Hematopoietic multipotent progenitor cell (in vitro differentiated cells): ENCODE measurements around the gene NFAM1. TPM values are rescaled to one million over a fixed set of nuclear protein-coding genes. Genes with fewer than 3 reads are reported as not detected.

ENCODE experiments used
- DNase-seq, 3 donors: peaks; one replicate each; pipeline ENCODE4 v3.0.0-alpha.2; 2011 to 2015; ENCODE audit warnings: low read depth in 2 of 3, low spot score in 2 of 3
- total RNA-seq: library from RNA; depleted of rRNA; stranded (reverse); fragments of >200 nt; gene quantifications from one replicate; pipeline ENCODE4 v1.2.3, GENCODE V29; 2012

Gene NFAM1, protein sequence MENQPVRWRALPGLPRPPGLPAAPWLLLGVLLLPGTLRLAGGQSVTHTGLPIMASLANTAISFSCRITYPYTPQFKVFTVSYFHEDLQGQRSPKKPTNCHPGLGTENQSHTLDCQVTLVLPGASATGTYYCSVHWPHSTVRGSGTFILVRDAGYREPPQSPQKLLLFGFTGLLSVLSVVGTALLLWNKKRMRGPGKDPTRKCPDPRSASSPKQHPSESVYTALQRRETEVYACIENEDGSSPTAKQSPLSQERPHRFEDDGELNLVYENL
- 3.0 TPM for total RNA-seq

DNA sequence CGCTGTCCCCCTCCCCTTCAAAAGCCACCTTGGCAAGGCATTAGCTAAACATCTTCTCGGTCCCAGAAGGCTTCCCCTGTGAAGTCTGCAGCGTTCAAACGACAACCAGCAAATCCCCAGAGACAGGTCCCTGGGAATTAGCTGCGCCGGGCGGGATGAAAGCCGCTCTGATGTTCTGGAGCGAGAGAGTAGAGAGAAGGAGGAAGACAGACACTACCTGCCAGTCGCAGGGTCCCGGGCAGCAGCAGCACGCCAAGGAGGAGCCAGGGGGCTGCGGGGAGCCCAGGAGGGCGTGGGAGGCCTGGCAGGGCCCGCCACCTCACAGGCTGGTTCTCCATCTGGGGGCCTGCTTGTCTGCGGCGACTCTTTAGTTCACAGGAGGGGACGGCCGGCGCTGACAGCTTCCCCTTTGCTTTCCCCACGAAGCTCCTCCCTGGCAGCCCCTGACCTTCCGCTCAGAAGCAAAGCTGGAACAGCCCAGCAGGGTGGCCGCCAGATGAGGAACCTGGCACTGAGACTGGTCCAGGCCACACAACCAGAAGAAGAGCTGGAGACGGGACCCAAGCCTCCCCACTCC is at the start of gene NFAM1:
TSS of gene NFAM1 (minus strand) at position 384 of the 577 bp plus-strand sequence. CDS start at position 338, 46 bp downstream.
- DNase-seq: peak in 2 of 3 donors; percentile 65 to 79

DNA sequence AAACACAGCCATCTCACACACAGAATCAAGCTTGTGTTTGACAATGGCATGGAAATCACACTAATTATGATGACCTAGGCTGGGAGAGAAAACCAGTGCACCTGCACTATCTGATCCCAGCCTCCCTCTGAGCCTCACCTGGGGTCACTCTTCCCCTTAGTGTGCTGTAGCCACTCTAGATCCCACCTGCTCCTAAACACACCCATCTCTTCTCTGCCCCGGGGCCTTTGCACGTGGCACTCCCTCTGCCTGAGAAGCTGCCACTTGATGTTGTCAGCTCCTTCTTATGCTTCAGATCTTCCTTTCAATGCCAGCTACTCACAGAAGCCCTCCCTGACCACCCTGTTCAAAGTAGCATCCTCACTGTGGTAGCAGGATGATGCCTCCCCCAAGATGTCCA is 42.9 kb upstream of the NFAM1 start:
- DNase-seq: no peak

DNA sequence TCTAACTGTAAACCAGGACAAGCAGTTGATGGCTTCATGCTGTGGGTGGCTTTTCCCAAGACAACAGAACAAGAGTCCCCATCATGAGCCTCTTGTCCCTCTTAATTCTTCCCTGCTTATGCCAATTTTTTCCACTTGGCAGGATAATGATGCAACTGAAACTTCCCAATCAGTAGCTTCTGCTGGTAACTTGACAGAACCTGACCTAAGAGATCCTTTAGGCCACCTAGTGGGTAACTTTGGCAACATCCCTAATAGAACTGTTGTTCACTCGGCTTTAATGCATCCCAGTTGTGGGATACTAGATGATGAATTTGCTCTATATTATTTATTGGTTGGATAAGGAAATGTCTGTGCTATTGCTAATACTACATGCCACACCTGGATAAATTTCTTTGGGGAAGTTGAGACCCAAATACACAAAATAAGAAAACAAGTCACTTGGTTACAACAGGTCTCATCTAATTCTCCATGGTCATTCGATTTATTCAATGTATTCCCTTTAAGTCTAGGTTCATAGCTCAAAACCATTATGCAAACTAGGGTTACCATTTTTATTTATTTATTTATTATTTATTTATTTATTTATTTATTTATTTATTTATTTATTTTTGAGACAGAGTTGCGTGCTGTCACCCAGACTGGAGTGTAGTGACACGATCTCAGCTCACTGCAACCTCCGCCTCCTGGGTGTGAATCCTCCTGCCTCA is 41.4 kb upstream of the NFAM1 start:
- peak; percentile 3 to 64 (median 29) for DNase-seq

DNA sequence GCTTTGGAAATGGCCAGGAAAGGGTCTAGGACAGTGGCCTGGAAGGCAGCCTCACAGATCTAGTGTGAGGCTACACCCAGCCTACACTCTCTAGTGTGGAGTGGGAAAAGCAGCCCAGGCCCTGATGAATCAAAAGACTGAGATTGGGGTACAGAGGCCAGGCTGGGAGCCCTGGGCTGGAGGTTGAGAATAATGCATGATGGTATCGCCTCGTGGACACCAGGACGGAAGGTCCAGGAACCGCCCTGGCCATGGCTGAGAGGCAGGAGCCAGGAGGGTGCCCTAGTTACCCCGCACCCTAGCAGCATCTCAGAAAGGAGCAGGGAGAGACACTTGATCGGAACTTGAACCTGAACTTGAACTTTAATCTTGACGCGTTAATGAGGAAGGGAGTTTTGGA is 40.5 kb upstream of the NFAM1 start:
- DNase-seq: no peak

DNA sequence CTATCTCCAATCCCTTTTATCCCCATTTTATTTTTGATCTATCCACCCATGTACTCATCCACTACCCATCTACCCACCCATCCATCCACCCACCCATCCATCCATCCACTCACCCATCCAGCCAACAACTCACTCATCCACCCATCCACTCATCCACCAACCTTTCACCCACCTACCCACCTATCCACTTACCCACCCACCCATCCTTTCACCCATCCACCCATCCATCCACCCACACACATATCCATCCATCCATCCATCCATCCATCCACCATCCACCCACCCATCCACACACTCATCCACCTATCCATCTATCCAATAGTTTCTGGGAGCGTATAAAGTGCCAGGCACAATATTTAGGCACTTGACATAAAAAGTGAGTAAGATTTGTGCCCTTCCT is 39.2 kb upstream of the NFAM1 start:
- DNase-seq: no peak

DNA sequence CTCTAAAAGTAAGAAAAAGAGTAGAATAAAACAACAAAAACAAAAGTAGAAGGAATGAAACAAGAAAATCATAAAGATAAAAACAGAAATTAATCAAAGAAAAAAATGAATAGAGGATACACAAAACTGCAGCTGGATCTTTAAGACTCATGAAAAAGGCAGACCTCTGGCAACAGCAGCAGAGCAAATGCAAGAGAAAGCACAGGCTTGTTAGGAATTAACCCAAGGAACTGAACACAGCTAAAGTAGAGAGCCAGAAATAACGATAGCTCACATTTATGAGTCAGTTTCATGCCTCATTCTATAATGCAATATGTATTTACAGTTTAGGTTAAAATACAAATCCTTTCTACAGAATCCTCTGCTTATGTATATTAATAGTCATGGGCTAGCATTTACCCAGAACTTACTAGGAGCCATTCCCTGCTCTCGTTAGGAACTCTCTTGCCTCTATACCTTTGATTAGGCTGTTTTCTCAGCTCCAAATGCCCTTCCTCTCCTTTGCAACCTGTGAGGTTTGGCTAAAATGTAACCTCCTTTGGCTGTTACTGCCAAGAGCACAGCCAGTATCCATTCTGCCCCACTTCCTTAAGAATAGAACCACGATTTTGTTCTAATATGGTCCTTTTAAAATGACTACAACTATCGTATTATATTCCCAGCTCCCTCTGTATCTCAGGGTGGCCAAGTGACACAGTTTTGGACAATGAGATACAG is 38.3 kb upstream of the NFAM1 start:
- no peak for DNase-seq

DNA sequence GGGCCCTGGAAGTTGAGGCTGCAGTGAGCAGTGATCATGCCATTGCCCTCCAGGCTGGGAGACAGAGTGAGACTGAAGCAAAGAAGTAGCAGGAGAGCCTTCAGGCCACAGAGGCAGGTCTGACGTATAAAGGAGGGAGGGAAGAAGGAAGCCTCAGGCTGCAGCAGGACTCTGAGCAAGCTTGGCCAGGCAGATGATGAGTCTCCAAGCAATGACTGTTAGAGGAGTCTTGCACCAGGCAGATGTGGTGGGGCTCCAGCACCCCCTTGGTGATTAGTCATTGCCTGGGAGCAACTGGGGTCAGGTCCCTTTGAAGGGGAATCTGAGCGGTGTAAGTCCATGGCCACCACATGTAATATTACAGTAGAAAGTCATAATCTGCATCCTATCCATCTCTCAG is 36.6 kb upstream of the NFAM1 start:
- no peak for DNase-seq

DNA sequence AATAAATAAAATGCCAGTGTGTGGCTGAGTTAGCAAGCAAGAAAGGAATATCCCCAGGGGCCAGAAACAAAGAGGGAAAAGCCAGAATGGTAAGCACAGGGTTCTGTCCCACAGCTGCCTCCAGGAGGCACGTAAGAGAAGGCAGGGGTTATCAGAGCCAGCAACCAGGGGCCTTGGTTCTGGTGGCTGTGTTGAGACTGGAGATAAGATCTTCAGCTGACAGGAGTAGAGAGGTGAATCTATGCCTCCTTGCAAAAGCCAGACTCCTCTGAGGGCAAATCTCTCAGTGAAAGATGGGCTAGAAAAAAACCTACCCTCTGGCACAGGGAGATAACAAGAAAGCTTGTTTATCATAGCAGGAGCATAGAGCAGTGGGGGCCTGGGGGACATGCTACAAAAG is 29.8 kb upstream of the NFAM1 start:
- DNase-seq: peak in 2 of 3 donors; percentile 63 to 76

DNA sequence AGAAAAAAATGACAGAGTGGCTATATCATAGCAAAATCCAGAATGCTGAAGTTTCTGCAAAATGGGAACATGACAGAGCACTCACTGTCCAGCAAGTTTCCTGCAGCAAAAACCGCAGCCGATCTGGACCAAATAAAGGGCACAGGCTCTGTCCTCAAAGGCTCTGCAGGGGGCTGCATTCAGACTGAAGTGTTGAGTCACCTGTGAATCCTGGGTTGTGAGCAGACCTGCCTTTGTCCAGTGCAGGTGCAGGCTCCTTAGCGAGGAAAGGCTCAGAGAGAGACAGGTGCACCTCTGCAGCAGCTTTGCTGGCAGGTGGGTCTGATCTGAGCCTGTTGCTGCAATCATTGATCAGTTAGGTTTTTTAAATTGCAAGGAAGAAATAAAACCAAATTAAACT is 29.3 kb upstream of the NFAM1 start:
- no peak for DNase-seq

DNA sequence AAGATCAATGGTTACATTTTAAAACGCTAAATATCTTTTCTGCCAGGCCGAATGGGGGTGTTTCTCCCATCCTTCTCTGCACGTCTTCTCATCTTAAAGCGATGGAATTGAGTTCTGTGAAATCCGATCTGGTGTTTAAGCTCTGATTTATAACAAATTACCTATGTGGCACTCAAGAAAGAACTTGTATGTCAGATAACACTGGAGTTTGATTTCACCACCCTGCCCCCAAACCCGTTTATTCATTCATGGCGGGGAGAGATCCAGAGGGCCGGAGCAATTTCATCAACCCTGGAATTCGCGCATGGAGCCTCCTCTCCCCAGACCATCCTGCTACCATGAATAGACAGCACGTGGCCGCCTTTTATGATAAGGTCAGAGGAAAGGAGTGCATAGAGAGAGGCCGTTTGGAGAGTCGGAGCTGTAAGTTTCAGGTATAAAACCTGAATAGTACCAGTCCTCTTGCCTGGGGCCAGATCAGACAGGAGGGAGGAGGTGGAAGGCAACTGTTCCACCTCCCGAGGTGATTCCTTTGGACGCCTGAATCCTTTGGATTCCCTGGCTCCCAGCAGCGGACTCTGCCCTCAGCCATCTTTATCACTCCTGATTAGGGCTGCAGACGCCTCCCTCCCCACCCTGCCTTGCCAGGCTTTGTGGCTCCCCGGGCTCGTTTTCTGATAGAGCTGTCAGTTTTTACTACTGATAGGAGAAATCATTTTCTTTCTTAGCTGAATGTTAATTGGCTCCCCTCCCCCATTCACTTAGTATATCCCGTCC is 27.3 kb upstream of the NFAM1 start:
- DNase-seq: no peak

DNA sequence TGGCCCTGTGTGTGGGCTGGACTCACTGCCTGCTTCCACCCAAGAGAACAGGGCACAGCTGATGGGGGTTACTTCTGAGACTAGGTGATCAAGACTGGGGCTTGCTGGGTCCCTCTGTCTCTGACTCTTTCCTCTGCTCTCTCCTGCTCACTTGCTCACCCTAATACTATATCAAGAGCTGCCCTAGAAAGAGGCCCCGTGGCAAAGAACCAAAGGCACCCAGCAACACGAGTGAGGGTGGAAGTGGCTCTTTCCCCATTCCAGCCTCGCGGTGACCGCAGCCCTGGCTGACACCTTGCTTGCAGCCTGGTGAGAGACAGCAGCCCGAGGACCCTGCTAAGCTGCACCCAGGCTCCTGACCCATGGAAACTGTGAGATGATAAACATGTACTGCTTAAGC is 20.7 kb upstream of the NFAM1 start:
- DNase-seq: no peak

DNA sequence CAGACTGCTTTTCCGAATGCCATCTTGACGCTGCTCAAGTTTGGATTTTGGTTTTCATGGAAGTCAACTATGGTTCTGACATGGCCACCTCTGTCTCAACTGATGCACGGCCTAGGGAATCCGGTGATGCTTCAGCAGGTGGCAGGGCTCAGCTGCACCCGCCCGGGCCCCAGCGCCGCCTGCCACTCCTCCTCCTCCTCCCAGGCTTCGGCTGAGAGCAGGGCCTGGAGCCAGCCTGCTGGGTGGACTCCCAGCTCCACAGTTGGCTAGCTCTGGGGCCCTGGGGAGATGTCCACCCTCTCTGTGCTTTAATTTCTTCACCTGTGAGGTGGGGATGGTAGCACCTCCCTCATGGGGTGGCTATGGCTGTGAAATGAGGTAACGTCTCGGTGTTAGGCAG is 20.3 kb upstream of the NFAM1 start:
- no peak for DNase-seq

DNA sequence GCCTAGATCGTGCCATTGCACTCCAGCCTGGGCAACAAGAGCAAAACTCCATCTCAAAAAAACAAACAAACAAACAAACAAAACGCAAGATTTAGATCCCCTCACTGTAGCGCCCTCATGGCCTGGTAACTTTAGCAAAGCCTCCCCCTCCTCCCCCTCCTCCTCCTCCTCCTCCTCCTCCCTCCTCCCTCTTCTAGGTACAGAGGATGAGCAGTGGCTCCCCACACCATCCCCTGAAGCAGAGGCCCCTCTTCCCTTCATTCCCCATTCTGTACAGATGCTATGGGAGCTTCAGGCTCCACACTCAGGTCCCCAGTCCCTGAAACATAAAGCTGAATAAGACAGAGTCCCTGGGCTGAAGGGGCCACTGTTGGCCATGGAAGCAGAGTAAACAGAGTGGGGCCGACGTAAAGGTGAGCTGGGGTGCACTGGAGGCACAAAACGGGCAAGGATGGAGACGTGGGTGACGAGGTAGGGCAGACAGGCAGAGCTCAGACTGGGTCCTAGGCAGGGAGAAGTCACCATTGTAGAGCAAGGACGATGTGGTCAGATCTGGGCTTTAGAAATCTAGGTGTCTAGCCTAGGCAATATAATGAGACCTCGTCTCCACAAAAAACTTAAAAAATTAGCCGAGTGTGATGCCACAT is 19.4 kb upstream of the NFAM1 start:
- no peak for DNase-seq

DNA sequence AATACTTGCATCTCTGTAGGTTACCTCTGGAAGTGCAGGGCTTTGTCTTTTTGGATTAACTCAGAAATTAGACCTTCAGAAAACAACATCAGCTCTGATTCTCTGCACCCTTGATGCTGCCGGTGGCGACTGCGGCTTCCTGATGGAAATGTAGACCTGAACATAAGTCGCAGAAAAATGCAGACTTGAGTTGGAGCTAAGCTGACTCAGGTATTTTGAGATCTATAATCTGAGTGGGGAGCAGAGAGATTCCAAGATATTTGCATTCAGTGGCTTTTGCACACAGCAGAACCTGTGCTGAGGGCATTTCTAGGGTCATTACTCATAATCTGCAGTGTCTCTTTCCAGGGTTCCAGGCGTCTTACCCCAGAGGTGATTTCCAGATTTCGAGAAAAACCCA is 18.7 kb upstream of the NFAM1 start:
- no peak for DNase-seq

DNA sequence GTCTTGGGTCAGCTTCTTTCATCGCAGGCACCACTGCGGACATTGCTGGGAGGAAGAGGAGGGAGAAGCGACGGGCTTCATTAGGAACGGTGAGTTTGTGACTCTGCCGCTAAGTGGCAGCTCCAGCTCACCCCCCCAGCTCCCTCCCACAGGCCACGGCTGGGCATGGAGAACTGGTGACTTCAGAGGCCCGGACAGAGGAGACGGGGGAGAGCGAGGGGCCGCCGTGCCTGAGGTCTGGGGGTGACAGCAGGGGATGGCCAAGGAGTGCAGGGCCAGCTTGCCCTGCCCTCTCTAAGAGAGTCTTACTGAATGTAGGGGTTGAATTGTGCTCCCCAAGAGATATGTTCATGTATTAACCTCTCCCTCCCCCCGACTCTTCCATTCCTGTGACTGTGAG is 13.9 kb upstream of the NFAM1 start:
- DNase-seq: no peak

DNA sequence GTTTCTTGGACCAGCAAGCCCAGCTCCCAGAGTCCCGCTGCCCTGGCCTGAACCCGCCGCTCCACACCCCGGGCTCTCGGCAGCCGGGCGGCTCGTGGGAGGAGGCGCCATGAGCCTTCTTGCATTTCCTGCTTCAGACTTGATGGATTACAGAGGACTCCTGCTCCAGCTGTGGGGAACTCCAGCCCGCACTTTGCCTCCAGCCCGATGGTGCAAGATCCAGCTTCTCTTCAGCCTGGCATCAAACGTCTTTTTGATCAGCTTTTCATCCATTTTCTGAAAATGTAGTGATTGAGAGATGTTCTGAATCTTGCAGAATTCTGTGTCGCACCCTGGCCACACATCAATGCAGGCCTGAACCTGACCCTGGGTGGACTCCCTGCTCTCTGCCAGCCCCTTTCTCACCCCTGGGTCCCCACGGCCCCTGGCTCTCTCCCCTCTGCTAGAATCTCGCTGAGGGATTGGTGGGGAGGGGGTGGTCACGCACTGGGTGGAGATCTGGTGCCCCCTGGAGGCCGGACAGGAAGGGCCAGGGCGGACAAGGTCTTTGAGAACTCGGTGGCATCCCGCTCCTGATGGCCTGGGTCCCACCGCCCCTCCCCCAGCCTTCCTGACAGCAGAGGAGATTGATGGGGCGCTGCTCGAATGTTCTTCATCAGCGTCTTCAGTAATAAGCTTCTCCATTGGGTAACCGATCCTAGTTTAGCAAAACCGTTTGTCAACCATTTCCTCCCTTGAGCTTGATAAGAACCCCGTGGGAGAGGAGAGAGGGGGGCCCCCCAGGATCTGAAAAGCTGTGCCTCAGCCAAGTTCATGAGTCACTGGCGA is 12.1 kb upstream of the NFAM1 start:
- peak; percentile 65 to 94 (median 86) for DNase-seq

DNA sequence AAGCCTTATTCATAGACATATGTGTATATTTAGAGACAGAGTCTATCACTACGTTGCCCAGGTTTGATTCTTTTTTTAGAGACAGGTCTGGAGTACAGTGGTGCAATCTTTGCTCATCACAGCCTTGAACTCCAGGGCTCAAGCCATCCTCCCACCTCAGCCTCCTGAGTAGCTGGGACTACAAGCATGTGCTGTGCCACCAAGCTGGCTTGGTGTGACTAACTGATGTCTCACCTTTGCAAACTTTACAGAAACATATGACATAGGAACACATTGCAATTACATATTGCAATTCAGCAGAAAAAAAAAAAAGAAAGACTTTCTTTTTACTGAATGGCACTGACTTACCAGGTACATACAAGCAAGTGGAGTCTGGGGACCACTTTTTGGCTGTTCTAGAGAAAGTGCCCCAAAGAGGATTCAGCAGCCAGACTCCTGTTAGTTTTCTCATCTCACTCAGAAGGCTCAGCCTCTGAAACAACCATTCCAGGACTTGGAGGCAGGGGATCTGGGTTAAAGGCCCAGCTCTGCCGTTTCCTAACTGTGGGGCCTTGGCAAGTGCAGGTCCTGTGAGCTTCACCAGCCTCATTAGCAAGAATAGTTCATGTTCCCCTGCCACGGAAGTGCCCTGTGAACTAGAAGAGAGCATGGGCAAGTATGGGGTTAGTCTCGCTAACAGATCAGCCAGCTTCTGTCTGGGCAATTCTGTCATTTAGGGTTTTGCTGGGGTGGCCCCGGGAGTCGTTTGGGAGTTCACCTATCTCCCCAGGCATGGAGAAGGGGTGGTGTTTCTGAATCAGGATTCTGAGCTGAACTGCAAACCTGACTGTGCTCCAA is 11.3 kb upstream of the NFAM1 start:
- peak in 1 of 3 donors; percentile 23 for DNase-seq

DNA sequence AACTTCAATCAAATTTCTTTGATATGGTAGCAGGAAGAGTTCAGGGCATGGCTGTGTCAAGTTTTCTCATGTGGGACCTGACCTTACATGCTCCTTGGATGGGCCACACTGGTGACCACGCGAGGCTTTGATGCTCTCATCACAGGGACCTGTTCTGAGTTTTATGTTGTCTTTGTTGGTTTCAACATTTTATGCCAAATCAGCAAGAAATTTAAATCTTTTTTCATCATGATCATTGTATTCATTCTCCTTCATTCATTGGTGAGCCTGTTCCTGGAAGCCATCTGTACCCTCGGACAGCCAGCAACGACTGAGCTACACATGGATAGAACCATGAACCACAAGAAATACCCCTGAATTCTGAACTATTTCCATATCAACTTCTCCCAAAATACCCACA is 10.5 kb upstream of the NFAM1 start:
- no peak for DNase-seq
